GM23248 (cell line): ENCODE data around the gene ZDHHC1. TPM values are rescaled to one million over a fixed set of nuclear protein-coding genes. Genes with fewer than 3 reads are reported as not detected.

ENCODE experiments used
- DNase-seq: peaks from one replicate; pipeline ENCODE4 v3.0.0-alpha.2; 2015
- H2AFZ ChIP-seq: fragments of 200-600 bp; sonication (generic); 2 replicates; pipeline ENCODE4 v1.6.1; 2016; ENCODE audit warnings: antibody characterized with exemption
- H3F3A ChIP-seq: fragments of 200-600 bp; sonication (generic); 2 replicates; pipeline ENCODE4 v1.6.1; 2016; ENCODE audit warnings: mild to moderate bottlenecking, antibody characterized with exemption, mixed run types; ENCODE audit not compliant: insufficient read depth
- H3K27ac ChIP-seq: fragments of 200-600 bp; sonication (generic); 2 replicates; pipeline ENCODE4 v1.5.1; 2016; ENCODE audit warnings: mild to moderate bottlenecking
- H3K27me3 ChIP-seq: fragments of 200-600 bp; sonication (generic); replicated peaks from 2 replicates; pipeline ENCODE4 v1.6.1; 2016; ENCODE audit warnings: mild to moderate bottlenecking; ENCODE audit not compliant: insufficient read depth
- H3K36me3 ChIP-seq: fragments of 200-600 bp; sonication (generic); 2 replicates; pipeline ENCODE4 v1.6.1; 2016; ENCODE audit warnings: low read depth, mild to moderate bottlenecking
- H3K4me1 ChIP-seq: fragments of 200-600 bp; sonication (generic); 2 replicates; pipeline ENCODE4 v1.6.1; 2016; ENCODE audit warnings: mild to moderate bottlenecking; ENCODE audit not compliant: insufficient read depth
- H3K4me2 ChIP-seq: fragments of 200-600 bp; sonication (generic); one replicate; pipeline ENCODE4 v1.6.1; 2016; ENCODE audit warnings: mild to moderate bottlenecking; ENCODE audit not compliant: unreplicated experiment
- H3K4me3 ChIP-seq: fragments of 200-600 bp; sonication (generic); 2 replicates; pipeline ENCODE4 v1.5.1; 2016; ENCODE audit warnings: mild to moderate bottlenecking
- H3K79me2 ChIP-seq: fragments of 200-600 bp; sonication (generic); 2 replicates; pipeline ENCODE4 v1.6.1; 2016; ENCODE audit warnings: mild to moderate bottlenecking; ENCODE audit not compliant: insufficient read depth
- H3K9ac ChIP-seq: fragments of 200-600 bp; sonication (generic); 2 replicates; pipeline ENCODE4 v1.6.1; 2016; ENCODE audit warnings: mild to moderate bottlenecking
- H3K9me2 ChIP-seq: fragments of 200-600 bp; sonication (generic); 2 replicates; pipeline ENCODE4 v1.6.1; 2016; ENCODE audit warnings: mixed run types, mild to moderate bottlenecking, moderate library complexity; ENCODE audit not compliant: insufficient read depth
- H3K9me3 ChIP-seq: fragments of 200-600 bp; sonication (generic); one replicate; pipeline ENCODE4 v1.6.1; 2017; ENCODE audit warnings: low read depth
- H4K20me1 ChIP-seq: fragments of 200-600 bp; sonication (generic); 2 replicates; pipeline ENCODE4 v1.6.0; 2016; ENCODE audit not compliant: insufficient read depth
- EZH2 ChIP-seq: fragments of 200-600 bp; sonication (generic); IDR thresholded peaks from 2 replicates; pipeline ENCODE4 v1.6.1; 2018; ENCODE audit warnings: antibody characterized with exemption, mild to moderate bottlenecking; ENCODE audit not compliant: insufficient read depth, poor library complexity, severe bottlenecking
- EZH2phosphoT487 ChIP-seq: fragments of 200-600 bp; sonication (generic); IDR thresholded peaks from 2 replicates; pipeline ENCODE4 v1.6.1; 2018; ENCODE audit warnings: antibody characterized with exemption, moderate library complexity, mild to moderate bottlenecking, low read depth; ENCODE audit not compliant: insufficient read depth
- WGBS, 2 experiments: methylation state at CpG; one replicate each; pipeline ENCODE4 v1.1.6; 2015 to 2017; ENCODE audit warnings: low lambda C conversion rate in 2 of 2, low coverage in 1 of 2; ENCODE audit errors: missing lambda C conversion rate in 2 of 2; 5-methylcytosine and 5-hydroxymethylcytosine counted together
- in situ Hi-C: fragments of 300-500 bp; cut with MboI; formaldehyde crosslinking; loops from 2 replicates; pipeline ENCODE4 v1.15.0; 2020
- polyA plus RNA-seq: library from polyadenylated mRNA; unstranded; fragments of >200 nt; fragmentation: Nextera tagmentation; extraction: Ambion mirVana; gene quantifications from 2 replicates; pipeline ENCODE4 v1.2.1, GENCODE V29; 2016
- total RNA-seq: library from RNA; depleted of rRNA; stranded (reverse); fragments of >200 nt; shearing (Covaris generic); gene quantifications from 2 replicates; pipeline ENCODE4 v1.2.3, GENCODE V29; 2014

ZDHHC1 gene
- total and polyA plus RNA-seq, 2 experiments from 2014 or later = 9.2 to 10.9 TPM

- H3K36me3 ChIP-seq = no peaks in the 10 kb centered on the region
- no peak overlapping the region for H3K27ac ChIP-seq
- H3K79me2 ChIP-seq = peaks cover 39% of the 10 kb centered on the region
- H4K20me1 ChIP-seq = no peaks in the 10 kb centered on the region
- H3K9me3 ChIP-seq = no peaks in the 10 kb centered on the region
- no peak overlapping the region for H3K4me3 ChIP-seq
- H3K4me1 ChIP-seq = peaks cover 15% of the 10 kb centered on the region
- no peak overlapping the region for H3K9ac ChIP-seq
- no peaks in the 10 kb centered on the region for H3K9me2 ChIP-seq
- H3K27me3 ChIP-seq = no peaks in the 10 kb centered on the region
- 84 to 85% methylated on average over 7 of the region's 7 CpGs for WGBS, 2 experiments
- H3F3A ChIP-seq = no peaks in the 10 kb centered on the region
- no peak for TF ChIP-seq EZH2phosphoT487
- TF ChIP-seq EZH2 = no peak
- in situ Hi-C loops = no loop called here
- no peak overlapping the region for H3K4me2 ChIP-seq
- DNase-seq = no peak
- no peak overlapping the region for H2AFZ ChIP-seq
Observed at GRCh38 chr16:67445126-67445426, 28.8 kb upstream of the ZDHHC1 start.

- Histone ChIP-seq H3K36me3 (no peaks in the 10 kb centered on the region), H3K4me1 (peaks cover 15% of the 10 kb centered on the region), H3K27me3 (no peaks in the 10 kb centered on the region), H3K9me2 (no peaks in the 10 kb centered on the region), H3K9me3 (no peaks in the 10 kb centered on the region), H3K27ac (no peak overlapping the region), H3K9ac (no peak overlapping the region), H2AFZ (no peak overlapping the region), H3K79me2 (peaks cover 33% of the 10 kb centered on the region), H4K20me1 (no peaks in the 10 kb centered on the region), H3F3A (no peaks in the 10 kb centered on the region), H3K4me3 (no peak overlapping the region), H3K4me2 (no peak overlapping the region)
- WGBS, 2 experiments = 74 to 79% methylated on average over 22 of the region's 22 CpGs
- DNase-seq = peak; percentile 39
- TF ChIP-seq EZH2 (no peak), EZH2phosphoT487 (no peak)
- in situ Hi-C loops = no loop called here
Observed at GRCh38 chr16:67444259-67445125, 28.2 kb upstream of the ZDHHC1 start.

- no peaks in the 10 kb centered on the region for H4K20me1 ChIP-seq
- H3F3A ChIP-seq = no peaks in the 10 kb centered on the region
- DNase-seq = peak; percentile 76
- 25 to 26% methylated on average over 6 of the region's 6 CpGs for WGBS, 2 experiments
- H3K4me2 ChIP-seq = no peak overlapping the region
- no peak for TF ChIP-seq EZH2
- no peak for TF ChIP-seq EZH2phosphoT487
- no peak overlapping the region; the same call in 1 of the 2 replicates for H3K9ac ChIP-seq
- peaks cover 6% of the 10 kb centered on the region; the same call in 1 of the 2 replicates for H3K36me3 ChIP-seq
- 0 out of 2 replicates have a peak overlapping the region, but pooled peaks have one; percentile 7 for H3K27ac ChIP-seq
- H3K27me3 ChIP-seq = no peaks in the 10 kb centered on the region
- no peaks in the 10 kb centered on the region for H3K9me2 ChIP-seq
- H2AFZ ChIP-seq = no peak overlapping the region
- H3K4me1 ChIP-seq = peaks cover 15% of the 10 kb centered on the region
- no peak overlapping the region for H3K4me3 ChIP-seq
- H3K79me2 ChIP-seq = peaks cover 22% of the 10 kb centered on the region
- H3K9me3 ChIP-seq = no peaks in the 10 kb centered on the region
- in situ Hi-C loops = no loop called here
Observed at GRCh38 chr16:67443265-67443664, 27.0 kb upstream of the ZDHHC1 start.

DNA sequence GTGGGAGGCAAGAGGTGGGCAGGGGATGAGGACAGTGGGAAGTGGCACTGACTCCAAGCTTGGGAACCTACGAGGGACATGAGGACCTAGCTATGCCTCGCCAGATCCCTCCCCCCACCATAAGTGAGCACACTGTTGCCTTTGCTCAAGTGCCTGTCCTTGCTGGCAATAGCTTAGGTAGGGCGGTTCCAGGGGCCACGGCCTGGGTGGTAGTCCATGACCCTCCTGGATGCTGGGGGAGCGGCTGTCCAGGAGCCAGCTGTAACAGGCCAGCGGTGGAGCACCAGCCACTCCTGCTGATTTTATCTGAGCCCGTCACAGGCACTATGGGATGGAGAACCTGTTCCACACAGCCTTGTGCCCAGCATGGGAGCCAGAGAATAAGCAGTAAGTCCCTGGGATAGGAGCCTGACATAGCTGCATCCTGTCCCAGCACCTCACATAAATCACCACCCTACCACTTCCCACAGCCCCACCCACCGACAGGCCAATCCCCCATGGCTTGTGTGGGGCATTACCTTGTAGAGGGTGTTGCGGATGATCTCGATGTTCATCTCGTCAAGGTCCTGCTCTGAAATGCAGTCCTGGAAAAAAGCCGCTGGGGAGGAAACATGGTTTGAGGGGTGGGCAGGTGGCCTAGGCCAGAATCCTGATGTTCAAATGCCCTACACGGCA, 26.4 kb upstream of the ZDHHC1 start:
- in situ Hi-C loops = no loop called here
- H3K9me3 ChIP-seq = no peaks in the 10 kb centered on the region
- peaks cover 17% of the 10 kb centered on the region for H3K79me2 ChIP-seq
- no peaks in the 10 kb centered on the region for H4K20me1 ChIP-seq
- H3K4me1 ChIP-seq = peaks cover 15% of the 10 kb centered on the region
- 77 to 79% methylated on average over 13 of the region's 13 CpGs for WGBS, 2 experiments
- H3F3A ChIP-seq = no peaks in the 10 kb centered on the region
- H2AFZ ChIP-seq = no peak overlapping the region
- TF ChIP-seq EZH2 (no peak), EZH2phosphoT487 (no peak)
- H3K36me3 ChIP-seq = peaks cover 7% of the 10 kb centered on the region; the same call in 1 of the 2 replicates
- H3K27me3 ChIP-seq = no peaks in the 10 kb centered on the region
- H3K27ac ChIP-seq = no peak overlapping the region
- no peak overlapping the region for H3K4me2 ChIP-seq
- no peak for DNase-seq
- H3K9ac ChIP-seq = no peak overlapping the region
- no peak overlapping the region for H3K4me3 ChIP-seq
- H3K9me2 ChIP-seq = no peaks in the 10 kb centered on the region
